ENCODE measurements around the gene CYBA.

GRCh38 chr16:88614818-88615580, 35.9 kb downstream of the CYBA start:
- no peak for TF ChIP-seq ESRRA (IDR thresholded peaks at IDR 0.05; ENCODE audit: borderline replicate concordance, low read length)
- no peak for TF ChIP-seq CTCF (IDR thresholded peaks at IDR 0.05)
- TF ChIP-seq SMC3 (IDR thresholded peaks at IDR 0.05): no peak
- TF ChIP-seq REST (IDR thresholded peaks at IDR 0.05): no peak
- TF ChIP-seq NR3C1 (IDR thresholded peaks at IDR 0.05): no peak
- TF ChIP-seq EP300 (IDR thresholded peaks at IDR 0.05): no peak
- TF ChIP-seq MAX (IDR thresholded peaks at IDR 0.05): no peak
- TF ChIP-seq RCOR1 (IDR thresholded peaks at IDR 0.05; ENCODE audit: low read depth, low read length): no peak
- no peak for TF ChIP-seq BHLHE40 (IDR thresholded peaks at IDR 0.05; ENCODE audit: low read depth, low read length)
- TF ChIP-seq CEBPB (IDR thresholded peaks at IDR 0.05): no peak
- TF ChIP-seq ZFP36 (IDR thresholded peaks at IDR 0.05; ENCODE audit: borderline replicate concordance, partially characterized antibody): no peak
- no peak for TF ChIP-seq NFE2L2 (conservative IDR thresholded peaks at IDR 0.05; ENCODE audit: low read length)
- no peak for TF ChIP-seq POLR2A (IDR thresholded peaks at IDR 0.05; ENCODE audit: low read length)
- TF ChIP-seq RAD21 (conservative IDR thresholded peaks at IDR 0.05 in 1 of 2, IDR thresholded peaks at IDR 0.05 in 1 of 2): no peak
